Natural killer cell (primary cell): ENCODE data around the gene WWTR1. TPM values are rescaled to one million over a fixed set of nuclear protein-coding genes. Genes with fewer than 3 reads are reported as not detected.

Experiments
- ATAC-seq, 3 donors: fragments of 150-1000 bp in 2 of 3; fragments of 200-7000 bp in 1 of 3; cut with Tn5 transposase; 1 replicate in 1 of 3; 2 replicates in 2 of 3; pipeline ENCODE4 v1.10.0; 2021; ENCODE audit warnings: mild to moderate bottlenecking in 2 of 3, moderate library complexity in 2 of 3
- DNase-seq, 2 donors: peaks; one replicate each; pipeline versions ENCODE4 v3.0.0 to v3.0.0-alpha.2; 2013 to 2021; ENCODE audit warnings: mixed read lengths in 1 of 2
- H3K27ac ChIP-seq: one replicate; pipeline ENCODE4 v1.5.1; 2013; ENCODE audit warnings: mild to moderate bottlenecking, low read length
- H3K27me3 ChIP-seq: one replicate; pipeline ENCODE4 v1.6.1; 2013; ENCODE audit warnings: low read length; ENCODE audit not compliant: control insufficient read depth, insufficient read depth
- H3K36me3 ChIP-seq: one replicate; pipeline ENCODE4 v1.6.1; 2013; ENCODE audit warnings: low read length; ENCODE audit not compliant: control insufficient read depth, insufficient read depth
- H3K4me1 ChIP-seq: one replicate; pipeline ENCODE4 v1.6.1; 2013; ENCODE audit warnings: low read length; ENCODE audit not compliant: control insufficient read depth, insufficient read depth
- H3K4me3 ChIP-seq: one replicate; pipeline ENCODE4 v1.5.1; 2013; ENCODE audit warnings: low read length
- H3K9me3 ChIP-seq: one replicate; pipeline ENCODE4 v1.6.1; 2013; ENCODE audit warnings: low read length; ENCODE audit not compliant: control insufficient read depth, insufficient read depth
- H3K27ac Mint-ChIP-seq, 2 donors: one replicate each; pipeline ENCODE4 v1.8.0; 2022; ENCODE audit warnings: mild to moderate bottlenecking in 2 of 2, mixed read lengths in 2 of 2, moderate library complexity in 1 of 2
- H3K27me3 Mint-ChIP-seq, 2 donors: one replicate each; pipeline ENCODE4 v1.8.0; 2022; ENCODE audit warnings: low read depth in 2 of 2, mixed read lengths in 2 of 2
- H3K36me3 Mint-ChIP-seq: one replicate; pipeline ENCODE4 v1.8.0; 2022; ENCODE audit warnings: mixed read lengths
- H3K4me1 Mint-ChIP-seq, 2 donors: one replicate each; pipeline ENCODE4 v1.8.0; 2022; ENCODE audit warnings: mixed read lengths in 2 of 2
- H3K4me3 Mint-ChIP-seq: one replicate; pipeline ENCODE4 v1.8.0; 2022; ENCODE audit warnings: mild to moderate bottlenecking, moderate library complexity, mixed read lengths
- H3K9me3 Mint-ChIP-seq, 2 donors: one replicate each; pipeline ENCODE4 v1.8.0; 2022; ENCODE audit warnings: mixed read lengths in 2 of 2
- CTCF ChIP-seq: fragments of 200-600 bp; IDR thresholded peaks from one replicate; pipeline ENCODE4 v1.8.0; 2022; ENCODE audit warnings: antibody characterized with exemption
- WGBS: methylation state at CpG from one replicate; pipeline ENCODE4 v1.1.7; 2013; ENCODE audit warnings: missing lambda C conversion rate; ENCODE audit not compliant: insufficient coverage; 5-methylcytosine and 5-hydroxymethylcytosine counted together
- intact Hi-C: fragments of 100-400 bp; cut with micrococcal nuclease; formaldehyde crosslinking; loops from one replicate; pipeline ENCODE4 v1.14.2; 2022
- total RNA-seq, 4 donors: library from RNA; stranded (reverse); fragments of 120-200 nt in 1 of 4; gene quantifications; one replicate each; pipeline versions ENCODE4 v1.2.3 to v1.2.4, GENCODE V29; 2013 to 2022

The WWTR1 gene
- total RNA-seq, 3 donors from 2014 or later (not counting 1 experiment from before 2014, with no cell fraction given): 0.72 to 1.1 (median 0.73) TPM

- H3K27ac Mint-ChIP-seq: no peak overlapping the region
- Histone ChIP-seq H3K36me3 (no peaks in the 10 kb centered on the region), H3K4me1 (no peaks in the 10 kb centered on the region), H3K4me3 (no peak overlapping the region), H3K27ac (no peak overlapping the region), H3K9me3 (no peaks in the 10 kb centered on the region), H3K27me3 (no peaks in the 10 kb centered on the region)
- ATAC-seq (no peak), DNase-seq (no peak)
- TF ChIP-seq CTCF: no peak
- peaks cover 19 to 27% of the 10 kb centered on the region in 2 donors for H3K27me3 Mint-ChIP-seq
- 100% methylated on average over 2 of the region's 2 CpGs for WGBS
- intact Hi-C loops: no loop called here
- no peaks in the 10 kb centered on the region for H3K4me1 Mint-ChIP-seq
- H3K4me3 Mint-ChIP-seq: no peak overlapping the region
- no peaks in the 10 kb centered on the region for H3K9me3 Mint-ChIP-seq
- H3K36me3 Mint-ChIP-seq: no peaks in the 10 kb centered on the region
Measured at GRCh38 chr3:149639093-149639486, 18.7 kb downstream of the WWTR1 start.

GRCh38 chr3:149638228-149639092 lies 19.4 kb downstream of the WWTR1 start:
- ATAC-seq (no peak), DNase-seq (no peak)
- H3K4me1 ChIP-seq: no peaks in the 10 kb centered on the region
- no peaks in the 10 kb centered on the region for H3K9me3 Mint-ChIP-seq
- WGBS: 90% methylated on average over 13 of the region's 15 CpGs
- no peak overlapping the region for H3K27ac ChIP-seq
- no peak overlapping the region for H3K27ac Mint-ChIP-seq
- TF ChIP-seq CTCF: no peak
- no peak overlapping the region for H3K4me3 ChIP-seq
- intact Hi-C loops: no loop called here
- H3K27me3 ChIP-seq: no peaks in the 10 kb centered on the region
- H3K4me1 Mint-ChIP-seq: no peaks in the 10 kb centered on the region
- H3K27me3 Mint-ChIP-seq: peaks cover 23 to 27% of the 10 kb centered on the region in 2 donors
- no peaks in the 10 kb centered on the region for H3K36me3 ChIP-seq
- no peaks in the 10 kb centered on the region for H3K9me3 ChIP-seq
- no peak overlapping the region for H3K4me3 Mint-ChIP-seq
- H3K36me3 Mint-ChIP-seq: no peaks in the 10 kb centered on the region

GRCh38 chr3:149635396-149635795 lies 22.4 kb downstream of the WWTR1 start:
- intact Hi-C loops: no loop called here
- no peak for DNase-seq
- WGBS: 85% methylated on average over 4 of the region's 4 CpGs

More at GRCh38 chr3:149635396-149635795, 22.4 kb downstream of the WWTR1 start:
- no peak overlapping the region for H3K4me3 Mint-ChIP-seq
- H3K36me3 ChIP-seq: no peaks in the 10 kb centered on the region
- H3K4me3 ChIP-seq: no peak overlapping the region
- no peaks in the 10 kb centered on the region for H3K4me1 Mint-ChIP-seq
- no peak for ATAC-seq
- H3K36me3 Mint-ChIP-seq: no peaks in the 10 kb centered on the region
- no peaks in the 10 kb centered on the region for H3K9me3 ChIP-seq
- no peak for TF ChIP-seq CTCF
- H3K27me3 Mint-ChIP-seq: peaks cover 25 to 33% of the 10 kb centered on the region in 2 donors
- H3K27ac Mint-ChIP-seq: no peak overlapping the region
- no peaks in the 10 kb centered on the region for H3K4me1 ChIP-seq
- H3K27ac ChIP-seq: no peak overlapping the region
- H3K27me3 ChIP-seq: no peaks in the 10 kb centered on the region
- no peaks in the 10 kb centered on the region for H3K9me3 Mint-ChIP-seq
